ENCODE measurements around the gene TCERG1L.

The TCERG1L gene

DNA sequence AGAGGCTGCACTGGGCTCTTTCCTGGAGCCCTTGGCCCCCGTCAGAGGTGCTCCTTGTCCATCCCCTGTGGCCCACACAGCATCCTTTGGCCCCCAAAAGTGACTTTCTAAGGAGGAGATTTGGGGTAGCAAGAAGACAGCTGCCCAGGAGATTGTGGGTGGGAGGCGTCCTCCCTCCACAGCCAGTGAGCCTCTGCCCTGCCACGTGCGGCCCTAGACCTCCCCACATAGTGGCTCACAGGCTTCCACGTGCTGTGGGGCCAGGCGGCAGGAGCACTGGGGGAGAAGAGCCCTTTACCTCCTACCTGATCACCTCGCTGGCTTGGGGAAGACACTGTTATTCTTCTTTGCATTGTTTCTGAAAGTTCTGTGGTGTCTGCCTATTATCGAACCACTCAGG lies 178.8 kb downstream of the TCERG1L start:
- H3K4me3 ChIP-seq (ENCODE audit: low read length in 2 of 2), result no peak overlapping the region
- H3K9ac ChIP-seq (ENCODE audit: low read length in 2 of 2), result no peak overlapping the region
- no peaks in the 10 kb centered on the region for H3K9me3 ChIP-seq (ENCODE audit: control insufficient read depth in 2 of 2, low read length in 2 of 2)
- no peaks in the 10 kb centered on the region for H3K4me1 ChIP-seq (ENCODE audit: control insufficient read depth, insufficient read depth, low read length)
- no peak overlapping the region for H3K27ac ChIP-seq (ENCODE audit: low read length)
- peaks cover 0 to 2% of the 10 kb centered on the region in 2 donors for H3K27me3 ChIP-seq (ENCODE audit: control insufficient read depth in 1 of 2, insufficient read depth in 2 of 2, low read length in 2 of 2)
- no peaks in the 10 kb centered on the region for H3K36me3 ChIP-seq (ENCODE audit: control insufficient read depth in 2 of 2, insufficient read depth in 2 of 2, low read length in 2 of 2)

DNA sequence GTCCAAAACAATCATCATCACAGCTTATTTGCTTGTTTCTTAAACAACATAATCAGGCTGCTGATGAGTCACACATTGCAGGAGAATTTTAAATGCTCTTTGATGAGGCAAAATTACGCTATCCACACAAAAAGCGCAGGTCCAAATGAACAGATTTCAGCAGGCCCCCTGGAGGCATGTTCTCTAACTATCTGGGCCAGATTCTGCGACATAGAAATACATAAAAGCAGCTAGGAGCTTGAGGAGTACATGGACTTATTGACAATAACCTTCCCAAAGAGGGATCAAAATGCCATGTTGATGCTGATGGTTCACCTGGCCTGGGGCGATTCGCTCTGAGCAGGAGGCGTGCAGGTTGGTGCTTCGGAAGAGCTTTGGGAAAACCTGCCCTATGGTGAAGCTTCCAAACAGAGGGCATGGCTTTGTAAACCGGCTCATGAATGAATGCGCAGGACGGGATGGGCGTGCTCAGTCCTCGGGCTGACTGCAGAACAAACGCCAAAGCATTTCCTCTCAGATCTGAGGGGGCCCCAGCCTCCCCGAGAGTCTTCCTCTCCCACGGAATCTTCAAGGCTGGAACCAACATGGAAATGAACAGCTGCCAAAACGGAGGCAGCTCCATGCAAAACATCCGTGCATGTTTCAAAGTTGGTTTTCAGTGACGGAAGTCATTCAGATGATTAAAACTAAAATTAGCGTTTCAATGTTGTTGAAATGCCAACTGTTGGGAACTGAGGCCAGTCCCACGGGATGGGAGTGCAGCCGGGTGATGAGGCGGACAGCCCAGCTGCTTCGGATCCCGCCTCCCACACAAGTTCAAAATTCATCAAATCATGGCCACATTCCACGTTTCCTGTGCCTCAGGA lies 179.6 kb downstream of the TCERG1L start:
- Histone ChIP-seq H3K9me3 (ENCODE audit: control insufficient read depth in 2 of 2, low read length in 2 of 2) (no peaks in the 10 kb centered on the region), H3K27me3 (ENCODE audit: control insufficient read depth in 1 of 2, insufficient read depth in 2 of 2, low read length in 2 of 2) (peaks cover 0 to 2% of the 10 kb centered on the region in 2 donors)

DNA sequence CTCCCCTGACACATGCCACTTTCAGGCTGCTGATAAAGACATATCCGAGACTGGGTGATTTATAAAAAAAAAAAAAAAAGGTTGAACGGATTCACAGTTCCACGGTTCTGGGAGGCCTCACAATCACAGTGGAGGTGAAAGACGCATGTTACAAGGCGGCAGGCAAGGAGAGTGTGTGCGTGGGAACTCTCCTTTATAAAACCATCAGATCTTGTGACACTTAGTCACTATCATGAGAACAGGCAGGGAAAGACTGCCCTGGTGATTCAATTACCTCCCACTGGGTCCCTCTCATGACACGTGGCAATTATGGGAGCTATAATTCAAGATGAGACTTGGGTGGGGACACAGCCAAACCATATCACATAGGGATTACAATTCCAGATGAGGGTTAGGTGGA lies 181.5 kb downstream of the TCERG1L start:
- H3K36me3 ChIP-seq (ENCODE audit: control insufficient read depth in 2 of 2, insufficient read depth in 2 of 2, low read length in 2 of 2), result no peaks in the 10 kb centered on the region
- no peaks in the 10 kb centered on the region for H3K9me3 ChIP-seq (ENCODE audit: control insufficient read depth in 2 of 2, low read length in 2 of 2)
- H3K4me1 ChIP-seq (ENCODE audit: control insufficient read depth, insufficient read depth, low read length), result no peaks in the 10 kb centered on the region
- H3K4me3 ChIP-seq (ENCODE audit: low read length in 2 of 2), result no peak overlapping the region
- peaks cover 0 to 9% of the 10 kb centered on the region in 2 donors for H3K27me3 ChIP-seq (ENCODE audit: control insufficient read depth in 1 of 2, insufficient read depth in 2 of 2, low read length in 2 of 2)
- no peak overlapping the region for H3K9ac ChIP-seq (ENCODE audit: low read length in 2 of 2)
- H3K27ac ChIP-seq (ENCODE audit: low read length), result no peak overlapping the region

More for the DNA sequence above, 179.6 kb downstream of the TCERG1L start:
- Histone ChIP-seq H3K4me3 (ENCODE audit: low read length in 2 of 2) (peak overlapping the region in 1 of 2 donors; percentile 22), H3K9ac (ENCODE audit: low read length in 2 of 2) (no peak overlapping the region), H3K36me3 (ENCODE audit: control insufficient read depth in 2 of 2, insufficient read depth in 2 of 2, low read length in 2 of 2) (no peaks in the 10 kb centered on the region), H3K27ac (ENCODE audit: low read length) (no peak overlapping the region), H3K4me1 (ENCODE audit: control insufficient read depth, insufficient read depth, low read length) (no peaks in the 10 kb centered on the region)

DNA sequence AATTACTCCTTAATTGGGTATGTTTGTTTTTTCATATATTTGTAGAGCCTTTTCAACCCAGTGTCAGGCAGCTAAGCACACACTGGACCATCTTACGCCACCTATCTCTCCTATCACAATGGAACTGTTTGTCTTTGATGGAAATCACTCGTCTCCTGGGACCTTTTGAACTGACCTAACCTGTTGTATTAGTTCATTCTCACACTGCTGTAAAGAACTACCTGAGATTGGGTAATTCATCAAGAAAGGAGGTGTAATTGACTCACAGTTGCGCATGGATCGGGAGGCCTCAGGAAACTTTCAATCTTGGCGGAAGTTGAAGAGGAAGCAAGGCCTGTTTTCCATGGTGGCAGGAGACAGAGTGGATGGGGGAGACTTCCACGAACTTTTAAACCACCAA lies 182.0 kb downstream of the TCERG1L start:
- Histone ChIP-seq H3K27ac (ENCODE audit: low read length) (no peak overlapping the region), H3K4me1 (ENCODE audit: control insufficient read depth, insufficient read depth, low read length) (no peaks in the 10 kb centered on the region), H3K9me3 (ENCODE audit: control insufficient read depth in 2 of 2, low read length in 2 of 2) (no peaks in the 10 kb centered on the region), H3K9ac (ENCODE audit: low read length in 2 of 2) (no peak overlapping the region), H3K27me3 (ENCODE audit: control insufficient read depth in 1 of 2, insufficient read depth in 2 of 2, low read length in 2 of 2) (peaks cover 0 to 9% of the 10 kb centered on the region in 2 donors), H3K36me3 (ENCODE audit: control insufficient read depth in 2 of 2, insufficient read depth in 2 of 2, low read length in 2 of 2) (no peaks in the 10 kb centered on the region), H3K4me3 (ENCODE audit: low read length in 2 of 2) (no peak overlapping the region)

DNA sequence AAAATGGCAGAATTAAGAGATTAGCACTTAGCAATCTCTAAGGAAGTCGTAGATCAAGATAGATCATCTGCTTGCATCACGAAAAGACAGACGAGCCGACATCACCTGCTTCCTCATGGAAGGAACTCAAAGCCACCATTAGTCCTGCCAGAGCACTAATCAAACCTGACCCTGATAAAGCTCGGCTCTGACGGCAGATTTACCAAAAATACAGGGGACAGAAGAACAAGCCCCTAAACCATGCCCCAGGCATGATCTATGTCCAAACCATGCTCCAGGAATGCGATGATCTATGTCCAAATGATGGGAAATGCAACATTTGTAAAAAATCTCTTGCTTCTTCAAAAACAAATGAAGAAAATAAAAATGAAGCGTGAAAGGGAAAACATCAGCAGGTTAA lies 182.8 kb downstream of the TCERG1L start:
- Histone ChIP-seq H3K27ac (ENCODE audit: low read length) (no peak overlapping the region), H3K9ac (ENCODE audit: low read length in 2 of 2) (no peak overlapping the region), H3K9me3 (ENCODE audit: control insufficient read depth in 2 of 2, low read length in 2 of 2) (no peaks in the 10 kb centered on the region), H3K27me3 (ENCODE audit: control insufficient read depth in 1 of 2, insufficient read depth in 2 of 2, low read length in 2 of 2) (peaks cover 0 to 9% of the 10 kb centered on the region in 2 donors), H3K4me1 (ENCODE audit: control insufficient read depth, insufficient read depth, low read length) (no peaks in the 10 kb centered on the region), H3K4me3 (ENCODE audit: low read length in 2 of 2) (no peak overlapping the region), H3K36me3 (ENCODE audit: control insufficient read depth in 2 of 2, insufficient read depth in 2 of 2, low read length in 2 of 2) (no peaks in the 10 kb centered on the region)

- Histone ChIP-seq H3K36me3 (ENCODE audit: control insufficient read depth in 2 of 2, insufficient read depth in 2 of 2, low read length in 2 of 2) (no peaks in the 10 kb centered on the region), H3K9me3 (ENCODE audit: control insufficient read depth in 2 of 2, low read length in 2 of 2) (no peaks in the 10 kb centered on the region), H3K4me3 (ENCODE audit: low read length in 2 of 2) (no peak overlapping the region), H3K27ac (ENCODE audit: low read length) (no peak overlapping the region), H3K4me1 (ENCODE audit: control insufficient read depth, insufficient read depth, low read length) (no peaks in the 10 kb centered on the region), H3K9ac (ENCODE audit: low read length in 2 of 2) (no peak overlapping the region), H3K27me3 (ENCODE audit: control insufficient read depth in 1 of 2, insufficient read depth in 2 of 2, low read length in 2 of 2) (peaks cover 0 to 9% of the 10 kb centered on the region in 2 donors)
These were observed 183.9 kb downstream of the TCERG1L start for GRCh38 chr10:131127610-131128009.

- no peak overlapping the region for H3K4me3 ChIP-seq (ENCODE audit: low read length in 2 of 2)
- no peak overlapping the region for H3K27ac ChIP-seq (ENCODE audit: low read length)
These were observed 184.4 kb downstream of the TCERG1L start for GRCh38 chr10:131127138-131127589.

DNA sequence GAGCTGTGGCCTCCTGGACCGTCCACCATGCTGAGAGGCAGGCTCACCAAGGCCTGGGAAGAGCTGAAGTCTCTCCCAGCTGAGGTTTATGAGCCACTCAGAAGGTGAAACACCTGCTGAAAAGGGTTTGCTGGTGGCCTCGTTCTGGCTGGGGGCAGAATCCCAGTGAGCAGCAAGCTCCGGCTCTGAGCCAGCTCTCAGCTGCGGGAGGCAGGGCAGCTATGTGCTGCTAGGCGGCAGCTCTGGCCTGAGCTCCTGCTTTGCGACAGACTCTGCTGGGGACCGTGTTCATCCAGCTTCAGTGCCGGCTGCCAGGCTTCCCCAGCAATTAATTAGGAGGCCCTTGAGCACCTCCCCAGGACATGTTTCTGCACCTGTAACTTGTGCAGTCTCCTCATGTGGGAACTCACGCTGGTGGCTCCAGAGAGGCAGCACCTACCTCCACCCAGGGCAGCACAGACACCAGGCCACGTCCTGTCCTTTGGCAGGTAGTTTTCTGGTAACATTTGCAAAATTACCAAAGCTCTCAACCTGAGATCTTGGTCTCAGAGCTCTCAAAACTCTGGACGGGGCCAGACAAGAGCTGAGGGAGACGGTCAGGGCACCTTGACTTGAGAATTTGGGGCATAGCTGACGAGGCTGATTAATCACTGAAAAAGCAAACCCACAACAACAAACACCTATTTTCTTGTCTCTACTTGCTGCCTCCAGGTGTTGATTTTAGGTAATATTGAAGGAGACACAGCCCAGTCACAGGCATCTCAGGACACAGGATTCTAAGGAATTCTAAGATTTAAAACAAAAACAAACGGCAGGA lies 185.0 kb downstream of the TCERG1L start:
- peaks cover 0 to 9% of the 10 kb centered on the region in 2 donors for H3K27me3 ChIP-seq (ENCODE audit: control insufficient read depth in 1 of 2, insufficient read depth in 2 of 2, low read length in 2 of 2)
- no peaks in the 10 kb centered on the region for H3K9me3 ChIP-seq (ENCODE audit: control insufficient read depth in 2 of 2, low read length in 2 of 2)
- H3K9ac ChIP-seq (ENCODE audit: low read length in 2 of 2), result no peak overlapping the region
- H3K27ac ChIP-seq (ENCODE audit: low read length), result no peak overlapping the region
- no peaks in the 10 kb centered on the region for H3K4me1 ChIP-seq (ENCODE audit: control insufficient read depth, insufficient read depth, low read length)
- no peak overlapping the region for H3K4me3 ChIP-seq (ENCODE audit: low read length in 2 of 2)
- H3K36me3 ChIP-seq (ENCODE audit: control insufficient read depth in 2 of 2, insufficient read depth in 2 of 2, low read length in 2 of 2), result no peaks in the 10 kb centered on the region

More at GRCh38 chr10:131127138-131127589, 184.4 kb downstream of the TCERG1L start:
- H3K4me1 ChIP-seq (ENCODE audit: control insufficient read depth, insufficient read depth, low read length), result no peaks in the 10 kb centered on the region
- no peak overlapping the region for H3K9ac ChIP-seq (ENCODE audit: low read length in 2 of 2)
- H3K9me3 ChIP-seq (ENCODE audit: control insufficient read depth in 2 of 2, low read length in 2 of 2), result no peaks in the 10 kb centered on the region
- H3K36me3 ChIP-seq (ENCODE audit: control insufficient read depth in 2 of 2, insufficient read depth in 2 of 2, low read length in 2 of 2), result no peaks in the 10 kb centered on the region
- peaks cover 0 to 9% of the 10 kb centered on the region in 2 donors for H3K27me3 ChIP-seq (ENCODE audit: control insufficient read depth in 1 of 2, insufficient read depth in 2 of 2, low read length in 2 of 2)

- Histone ChIP-seq H3K4me1 (ENCODE audit: control insufficient read depth, insufficient read depth, low read length) (no peaks in the 10 kb centered on the region), H3K36me3 (ENCODE audit: control insufficient read depth in 2 of 2, insufficient read depth in 2 of 2, low read length in 2 of 2) (no peaks in the 10 kb centered on the region), H3K27ac (ENCODE audit: low read length) (no peak overlapping the region), H3K9ac (ENCODE audit: low read length in 2 of 2) (no peak overlapping the region), H3K4me3 (ENCODE audit: low read length in 2 of 2) (no peak overlapping the region), H3K27me3 (ENCODE audit: control insufficient read depth in 1 of 2, insufficient read depth in 2 of 2, low read length in 2 of 2) (peaks cover 0 to 9% of the 10 kb centered on the region in 2 donors), H3K9me3 (ENCODE audit: control insufficient read depth in 2 of 2, low read length in 2 of 2) (no peaks in the 10 kb centered on the region)
These were observed 185.9 kb downstream of the TCERG1L start for GRCh38 chr10:131125511-131126225.

DNA sequence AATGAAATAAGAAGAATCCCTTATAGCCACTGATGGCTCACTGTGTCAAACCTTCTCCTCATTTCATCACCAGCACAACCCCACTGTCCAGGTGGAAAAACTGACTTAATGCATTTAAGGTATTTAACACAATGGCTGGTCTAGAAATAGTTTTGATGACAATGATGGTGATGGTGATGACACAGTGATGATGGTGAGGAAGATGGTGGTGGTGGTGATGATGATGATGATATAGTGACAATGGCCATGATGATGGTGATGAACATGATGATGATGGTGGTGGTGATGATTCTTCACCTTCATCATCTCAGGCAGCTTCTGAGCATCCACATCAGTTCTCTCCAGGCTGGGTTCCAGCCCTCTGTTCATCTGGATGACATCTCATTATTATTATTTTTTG lies 186.6 kb downstream of the TCERG1L start:
- H3K36me3 ChIP-seq (ENCODE audit: control insufficient read depth in 2 of 2, insufficient read depth in 2 of 2, low read length in 2 of 2), result no peaks in the 10 kb centered on the region
- H3K27me3 ChIP-seq (ENCODE audit: control insufficient read depth in 1 of 2, insufficient read depth in 2 of 2, low read length in 2 of 2), result peaks cover 0 to 9% of the 10 kb centered on the region in 2 donors
- H3K4me3 ChIP-seq (ENCODE audit: low read length in 2 of 2), result no peak overlapping the region
- no peak overlapping the region for H3K9ac ChIP-seq (ENCODE audit: low read length in 2 of 2)
- H3K4me1 ChIP-seq (ENCODE audit: control insufficient read depth, insufficient read depth, low read length), result no peaks in the 10 kb centered on the region
- H3K9me3 ChIP-seq (ENCODE audit: control insufficient read depth in 2 of 2, low read length in 2 of 2), result no peaks in the 10 kb centered on the region
- no peak overlapping the region for H3K27ac ChIP-seq (ENCODE audit: low read length)

Data from stomach smooth muscle (tissue), 2 donors.